IMR-90 (cell line): ENCODE measurements around the gene VCPKMT. TPM values are rescaled to one million over a fixed set of nuclear protein-coding genes. Genes with fewer than 3 reads are reported as not detected.

ENCODE experiments used
- ATAC-seq: fragments of 200-7000 bp; cut with Tn5 transposase; 2 replicates; pipeline ENCODE4 v1.9.1; 2020; ENCODE audit warnings: low read depth, mild to moderate bottlenecking, moderate library complexity
- BruUV-seq: library from RNA; stranded (reverse); fragments of 400-500 nt; replicated peaks from 2 replicates; lab custom pipeline; 2021; lab: Mats Ljungman, UMichigan
- CTCF ChIA-PET: fragments of 300-600 bp; formaldehyde crosslinking; extraction: SDS; loops from one replicate; lab custom pipeline; 2021; ENCODE audit warnings: antibody characterized with exemption; lab: Yijun Ruan, JAX
- POLR2A ChIA-PET: fragments of 300-600 bp; sonication (Branson Sonifier 250); formaldehyde crosslinking; loops from one replicate; lab custom pipeline; 2022; ENCODE audit warnings: antibody characterized with exemption; ENCODE audit not compliant: unreplicated experiment; lab: Charles Lee
- DNase-seq: peaks from one replicate; pipeline ENCODE4 v3.0.0; 2013
- H2AFZ ChIP-seq: replicated peaks from 2 replicates; pipeline ENCODE3; 2013; ENCODE audit warnings: low read length, mild to moderate bottlenecking; ENCODE audit not compliant: poor library complexity
- H2AK5ac ChIP-seq: 2 replicates; pipeline ENCODE4 v1.6.1; 2013; ENCODE audit warnings: low read depth, low read length, inconsistent platforms
- H2AK9ac ChIP-seq: replicated peaks from 2 replicates; pipeline ENCODE3; 2013; ENCODE audit warnings: mild to moderate bottlenecking, low read depth, low read length, moderate library complexity; ENCODE audit not compliant: poor library complexity
- H2BK120ac ChIP-seq: 2 replicates; pipeline ENCODE4 v1.6.1; 2013; ENCODE audit warnings: low read depth, low read length, inconsistent platforms
- H2BK15ac ChIP-seq: 3 replicates; pipeline ENCODE4 v1.6.1; 2013; ENCODE audit warnings: low read depth, low read length, inconsistent platforms
- H2BK20ac ChIP-seq: 2 replicates; pipeline ENCODE4 v1.6.1; 2013; ENCODE audit warnings: low read depth, mild to moderate bottlenecking, inconsistent platforms, low read length, moderate library complexity
- H2BK5ac ChIP-seq: 2 replicates; pipeline ENCODE4 v1.6.1; 2013; ENCODE audit warnings: mild to moderate bottlenecking, low read depth, low read length, inconsistent platforms; ENCODE audit not compliant: poor library complexity, severe bottlenecking
- H3K14ac ChIP-seq: replicated peaks from 2 replicates; pipeline ENCODE4 v1.6.1; 2013; ENCODE audit warnings: low read depth, low read length, inconsistent platforms
- H3K18ac ChIP-seq: 2 replicates; pipeline ENCODE4 v1.6.1; 2013; ENCODE audit warnings: low read depth, low read length, control low read depth
- H3K23ac ChIP-seq: 2 replicates; pipeline ENCODE4 v1.6.1; 2013; ENCODE audit warnings: low read depth, low read length, inconsistent platforms
- H3K27ac ChIP-seq: 2 replicates; pipeline ENCODE4 v1.5.1; 2013; ENCODE audit warnings: mild to moderate bottlenecking, control low read depth, low read length; ENCODE audit not compliant: insufficient read depth
- H3K27me3 ChIP-seq: 2 replicates; pipeline ENCODE4 v1.6.1; 2013; ENCODE audit warnings: low read length; ENCODE audit not compliant: control insufficient read depth, insufficient read depth
- H3K36me3 ChIP-seq: 2 replicates; pipeline ENCODE4 v1.6.1; 2013; ENCODE audit warnings: low read length, mixed read lengths; ENCODE audit not compliant: control insufficient read depth, insufficient read depth
- H3K4ac ChIP-seq: 2 replicates; pipeline ENCODE4 v1.6.1; 2013; ENCODE audit warnings: low read depth, low read length, inconsistent platforms
- H3K4me1 ChIP-seq: 2 replicates; pipeline ENCODE4 v1.6.1; 2013; ENCODE audit warnings: low read length, mixed read lengths; ENCODE audit not compliant: control insufficient read depth, insufficient read depth
- H3K4me2 ChIP-seq: 2 replicates; pipeline ENCODE4 v1.6.1; 2013; ENCODE audit warnings: low read depth, mild to moderate bottlenecking, control low read depth, low read length, moderate library complexity
- H3K4me3 ChIP-seq: 2 replicates; pipeline ENCODE4 v1.5.1; 2013; ENCODE audit warnings: low read depth, mild to moderate bottlenecking, control low read depth, low read length, moderate library complexity; ENCODE audit not compliant: insufficient read depth
- H3K56ac ChIP-seq: 2 replicates; pipeline ENCODE4 v1.6.1; 2013; ENCODE audit warnings: low read length, inconsistent platforms; ENCODE audit not compliant: insufficient read depth; ENCODE audit errors: extremely low read depth
- H3K79me1 ChIP-seq, 2 experiments: 2 replicates each; pipeline ENCODE4 v1.6.1; 2013; ENCODE audit warnings: low read length in 2 of 2, inconsistent platforms in 1 of 2, low read depth in 1 of 2
- H3K9ac ChIP-seq: 2 replicates; pipeline ENCODE4 v1.6.1; 2013; ENCODE audit warnings: low read depth, low read length, control low read depth
- H3K9me1 ChIP-seq: 2 replicates; pipeline ENCODE4 v1.6.1; 2013; ENCODE audit warnings: low read length, inconsistent platforms; ENCODE audit not compliant: insufficient read depth
- H3K9me3 ChIP-seq: 2 replicates; pipeline ENCODE4 v1.6.1; 2013; ENCODE audit warnings: low read length; ENCODE audit not compliant: control insufficient read depth, insufficient read depth
- H4K20me1 ChIP-seq: 2 replicates; pipeline ENCODE4 v1.6.1; 2013; ENCODE audit warnings: low read length, inconsistent platforms; ENCODE audit not compliant: insufficient read depth
- H4K5ac ChIP-seq: 2 replicates; pipeline ENCODE4 v1.6.1; 2013; ENCODE audit warnings: mild to moderate bottlenecking, low read depth, low read length, control low read depth
- H4K8ac ChIP-seq, 2 experiments: 2 replicates each; pipeline ENCODE4 v1.6.1; 2013; ENCODE audit warnings: low read depth in 2 of 2, low read length in 2 of 2, control low read depth in 1 of 2, inconsistent platforms in 1 of 2
- H4K91ac ChIP-seq: 2 replicates; pipeline ENCODE4 v1.6.1; 2013; ENCODE audit warnings: low read depth, low read length, inconsistent platforms; ENCODE audit not compliant: insufficient read depth
- BHLHE40 ChIP-seq: fragments of 150-350 bp; IDR thresholded peaks from 2 replicates; pipeline ENCODE4 v1.6.1; 2016; ENCODE audit warnings: mild to moderate bottlenecking, low read depth, low read length
- CEBPB ChIP-seq: IDR thresholded peaks from 2 replicates; pipeline ENCODE4 v1.6.1; 2012; ENCODE audit warnings: low read depth, low read length, improper control_type of control experiment
- CHD1 ChIP-seq: IDR thresholded peaks from 2 replicates; pipeline ENCODE4 v1.6.1; 2012; ENCODE audit warnings: low read depth, low read length, improper control_type of control experiment
- FOS ChIP-seq: fragments of 150-350 bp; IDR thresholded peaks from 2 replicates; pipeline ENCODE4 v1.6.1; 2016; ENCODE audit warnings: low read depth, low read length
- MAFK ChIP-seq: IDR thresholded peaks from 2 replicates; pipeline ENCODE4 v1.6.1; 2012; ENCODE audit warnings: low read depth, low read length, improper control_type of control experiment
- MAZ ChIP-seq: IDR thresholded peaks from 2 replicates; pipeline ENCODE4 v1.6.1; 2012; ENCODE audit warnings: low read depth, mild to moderate bottlenecking, low read length, improper control_type of control experiment, moderate library complexity, borderline replicate concordance
- NFE2L2 ChIP-seq: fragments of 150-350 bp; IDR thresholded peaks from 2 replicates; pipeline ENCODE4 v1.6.1; 2016; ENCODE audit warnings: low read depth, mild to moderate bottlenecking, low read length
- POLR2A ChIP-seq: IDR thresholded peaks from 2 replicates; pipeline ENCODE4 v1.6.1; 2012; ENCODE audit warnings: mild to moderate bottlenecking, low read depth, low read length
- RAD21 ChIP-seq: IDR thresholded peaks from 2 replicates; pipeline ENCODE4 v1.6.1; 2012; ENCODE audit warnings: low read length, improper control_type of control experiment
- RCOR1 ChIP-seq: IDR thresholded peaks from 2 replicates; pipeline ENCODE4 v1.6.1; 2012; ENCODE audit warnings: mild to moderate bottlenecking, low read length, improper control_type of control experiment; ENCODE audit not compliant: insufficient replicate concordance
- SMC3 ChIP-seq: fragments of 150-350 bp; IDR thresholded peaks from 2 replicates; pipeline ENCODE4 v1.6.1; 2016; ENCODE audit warnings: low read depth, mild to moderate bottlenecking, antibody characterized with exemption, low read length, moderate library complexity
- WGBS, 2 experiments: methylation state at CpG; one replicate each; pipeline versions ENCODE4 v1.1.5 to v1.1.7; 2013; ENCODE audit warnings: missing lambda C conversion rate in 2 of 2; ENCODE audit not compliant: insufficient read length in 1 of 2; ENCODE audit errors: extremely low coverage in 2 of 2; 5-methylcytosine and 5-hydroxymethylcytosine counted together
- dilution Hi-C: fragments of 300-500 bp; cut with HindIII; formaldehyde crosslinking; loops from one replicate; pipeline ENCODE4 v1.14.3; 2018; ENCODE audit warnings: low sequenced_read_pairs; ENCODE audit not compliant: unreplicated experiment
- in situ Hi-C: fragments of 300-500 bp; cut with MboI; formaldehyde crosslinking; loops from 3 replicates; pipeline ENCODE4 v1.14.3; 2019; ENCODE audit warnings: low sequenced_read_pairs, inconsistent platforms, mixed read lengths
- intact Hi-C: fragments of 100-400 bp; cut with micrococcal nuclease; formaldehyde crosslinking; loops from 2 replicates; pipeline ENCODE4 v1.10.0; 2022
- polyA plus RNA-seq, 3 experiments: library from polyadenylated mRNA; depleted of rRNA; stranded (reverse); fragments of >200 nt; gene quantifications; 2 replicates each; pipeline ENCODE4 v1.2.3, GENCODE V29; 2012; ENCODE audit warnings: low replicate concordance in 1 of 3
- total RNA-seq: library from RNA; depleted of rRNA; stranded (reverse); fragments of >200 nt; gene quantifications from 2 replicates; pipeline ENCODE4 v1.2.3, GENCODE V29; 2012
- TF ChIP-seq, protein P1 (sequence below): fragments of 150-350 bp; IDR thresholded peaks from 2 replicates; pipeline ENCODE4 v1.6.1; 2017; ENCODE audit warnings: mild to moderate bottlenecking, antibody characterized with exemption, low read length, low read depth
- TF ChIP-seq, protein P2 (sequence below): conservative IDR thresholded peaks from 2 replicates; pipeline ENCODE4 v1.5.1; 2012; ENCODE audit warnings: mild to moderate bottlenecking, low read depth, low read length, improper control_type of control experiment
- TF ChIP-seq, protein P3 (sequence below): fragments of 150-350 bp; IDR thresholded peaks from 2 replicates; pipeline ENCODE4 v1.6.1; 2016; ENCODE audit warnings: low read depth, mild to moderate bottlenecking, low read length, moderate library complexity, borderline replicate concordance

Gene VCPKMT
- total and polyA plus RNA-seq, 2 of the 4 experiments (the other 2 are of a cell fraction) = 2.5 to 4.7 TPM

DNA sequence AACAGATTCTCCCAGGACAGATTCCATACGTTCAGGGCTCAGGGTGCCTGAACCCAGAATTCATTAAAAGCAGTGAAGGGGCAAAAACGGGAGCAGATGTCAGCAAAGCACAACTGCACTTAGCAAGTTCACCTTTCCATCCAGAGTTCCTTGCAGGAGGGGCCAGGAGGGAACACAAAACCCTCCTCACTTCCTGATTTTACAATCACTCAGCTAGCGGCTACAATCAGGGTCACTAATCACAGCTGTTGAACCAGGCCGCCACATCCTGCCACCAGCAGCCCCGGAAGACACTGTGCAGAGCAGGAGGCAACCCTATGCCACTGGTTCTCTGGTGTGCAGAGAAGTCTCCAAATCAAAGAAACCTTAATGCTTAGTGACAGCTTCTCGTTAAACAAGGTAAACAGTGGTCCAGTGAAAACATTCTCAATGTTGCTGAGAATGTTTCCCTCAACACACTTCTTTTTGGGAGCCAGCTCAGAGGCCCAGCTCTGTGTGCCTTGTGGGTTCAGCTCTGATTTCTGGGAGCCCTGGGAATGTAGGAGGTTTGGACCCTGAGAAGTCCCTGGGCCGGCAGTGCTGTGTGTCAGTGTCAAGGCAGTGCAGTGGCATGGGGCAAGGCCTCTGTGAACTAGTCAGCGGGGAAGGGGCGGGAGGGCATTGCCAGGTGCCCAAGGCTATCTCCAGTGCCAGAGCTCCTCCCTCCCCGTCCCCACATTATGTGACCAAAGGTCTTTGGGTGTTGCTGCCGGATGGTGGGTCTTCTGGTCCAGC lies 54.5 kb downstream of the VCPKMT start:
- Histone ChIP-seq H4K91ac (peak overlapping the region; percentile 98), H3K4me3 (no peak overlapping the region), H2BK20ac (peak overlapping the region; percentile 98), H3K23ac (peak overlapping the region; percentile 99), H3K14ac (peak overlapping the region; percentile 89), H3K27me3 (no peaks in the 10 kb centered on the region), H2AFZ (peak overlapping the region; percentile 88), H2AK9ac (peak overlapping the region; percentile 92), H3K9ac (peak overlapping the region; percentile 56), H3K56ac (peak overlapping the region; percentile 94), H2BK120ac (peak overlapping the region; percentile 100), H3K27ac (peak overlapping the region; percentile 92), H4K20me1 (no peaks in the 10 kb centered on the region), H3K36me3 (no peaks in the 10 kb centered on the region), H2BK15ac (peak overlapping the region; percentile 99), H4K5ac (peak overlapping the region; percentile 88), H3K18ac (peak overlapping the region; percentile 90), H3K9me1 (peaks cover 34% of the 10 kb centered on the region), H3K4ac (peak overlapping the region; percentile 93), H3K4me1 (peaks cover 33% of the 10 kb centered on the region), H3K9me3 (no peaks in the 10 kb centered on the region), H3K4me2 (no peak overlapping the region), H3K79me1 (peaks cover 0 to 9% of the 10 kb centered on the region in 2 experiments; a peak in 2 of 4 replicates), H4K8ac (peak overlapping the region; percentile 94), H2BK5ac (peak overlapping the region; percentile 94), H2AK5ac (peak overlapping the region; percentile 95)
- dilution Hi-C loops = no loop called here
- POLR2A ChIA-PET = interaction anchor here (0.8 kb wide), 1 partner anchor 17 kb away, joined by 3 read pairs; no protein-coding TSS in a partner anchor
- intact Hi-C loops = loop anchor here (5.0 kb wide), 1 partner anchor 195 kb away; no protein-coding TSS in a partner anchor
- 48% methylated on average over 4 of the region's 11 CpGs; no CpG with 5 or more reads in 1 of the 2 experiments for WGBS, 2 experiments
- CTCF ChIA-PET = interaction anchor here (0.6 to 1.7 kb wide), 5 partner anchors 26 to 196 kb away, joined by 3 to 7 read pairs (median 3); no protein-coding TSS in a partner anchor
- no TSS peak for BruUV-seq
- DNase-seq = peak; percentile 56
- peak; percentile 33 for ATAC-seq
- in situ Hi-C loops = no loop called here
- TF ChIP-seq RAD21 (no peak), SMC3 (no peak), NFE2L2 (no peak), CHD1 (no peak), CEBPB (no peak), MAFK (no peak), FOS (no peak), POLR2A (no peak), MAZ (no peak), RCOR1 (no peak), BHLHE40 (no peak)
- TF ChIP-seq, protein P1, sequence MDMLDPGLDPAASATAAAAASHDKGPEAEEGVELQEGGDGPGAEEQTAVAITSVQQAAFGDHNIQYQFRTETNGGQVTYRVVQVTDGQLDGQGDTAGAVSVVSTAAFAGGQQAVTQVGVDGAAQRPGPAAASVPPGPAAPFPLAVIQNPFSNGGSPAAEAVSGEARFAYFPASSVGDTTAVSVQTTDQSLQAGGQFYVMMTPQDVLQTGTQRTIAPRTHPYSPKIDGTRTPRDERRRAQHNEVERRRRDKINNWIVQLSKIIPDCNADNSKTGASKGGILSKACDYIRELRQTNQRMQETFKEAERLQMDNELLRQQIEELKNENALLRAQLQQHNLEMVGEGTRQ = no peak
- TF ChIP-seq, protein P2, sequence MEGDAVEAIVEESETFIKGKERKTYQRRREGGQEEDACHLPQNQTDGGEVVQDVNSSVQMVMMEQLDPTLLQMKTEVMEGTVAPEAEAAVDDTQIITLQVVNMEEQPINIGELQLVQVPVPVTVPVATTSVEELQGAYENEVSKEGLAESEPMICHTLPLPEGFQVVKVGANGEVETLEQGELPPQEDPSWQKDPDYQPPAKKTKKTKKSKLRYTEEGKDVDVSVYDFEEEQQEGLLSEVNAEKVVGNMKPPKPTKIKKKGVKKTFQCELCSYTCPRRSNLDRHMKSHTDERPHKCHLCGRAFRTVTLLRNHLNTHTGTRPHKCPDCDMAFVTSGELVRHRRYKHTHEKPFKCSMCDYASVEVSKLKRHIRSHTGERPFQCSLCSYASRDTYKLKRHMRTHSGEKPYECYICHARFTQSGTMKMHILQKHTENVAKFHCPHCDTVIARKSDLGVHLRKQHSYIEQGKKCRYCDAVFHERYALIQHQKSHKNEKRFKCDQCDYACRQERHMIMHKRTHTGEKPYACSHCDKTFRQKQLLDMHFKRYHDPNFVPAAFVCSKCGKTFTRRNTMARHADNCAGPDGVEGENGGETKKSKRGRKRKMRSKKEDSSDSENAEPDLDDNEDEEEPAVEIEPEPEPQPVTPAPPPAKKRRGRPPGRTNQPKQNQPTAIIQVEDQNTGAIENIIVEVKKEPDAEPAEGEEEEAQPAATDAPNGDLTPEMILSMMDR = no peak
- TF ChIP-seq, protein P3, sequence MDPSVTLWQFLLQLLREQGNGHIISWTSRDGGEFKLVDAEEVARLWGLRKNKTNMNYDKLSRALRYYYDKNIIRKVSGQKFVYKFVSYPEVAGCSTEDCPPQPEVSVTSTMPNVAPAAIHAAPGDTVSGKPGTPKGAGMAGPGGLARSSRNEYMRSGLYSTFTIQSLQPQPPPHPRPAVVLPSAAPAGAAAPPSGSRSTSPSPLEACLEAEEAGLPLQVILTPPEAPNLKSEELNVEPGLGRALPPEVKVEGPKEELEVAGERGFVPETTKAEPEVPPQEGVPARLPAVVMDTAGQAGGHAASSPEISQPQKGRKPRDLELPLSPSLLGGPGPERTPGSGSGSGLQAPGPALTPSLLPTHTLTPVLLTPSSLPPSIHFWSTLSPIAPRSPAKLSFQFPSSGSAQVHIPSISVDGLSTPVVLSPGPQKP = no peak
